Measurements from ENCODE around the gene SIPA1L3.

DNA sequence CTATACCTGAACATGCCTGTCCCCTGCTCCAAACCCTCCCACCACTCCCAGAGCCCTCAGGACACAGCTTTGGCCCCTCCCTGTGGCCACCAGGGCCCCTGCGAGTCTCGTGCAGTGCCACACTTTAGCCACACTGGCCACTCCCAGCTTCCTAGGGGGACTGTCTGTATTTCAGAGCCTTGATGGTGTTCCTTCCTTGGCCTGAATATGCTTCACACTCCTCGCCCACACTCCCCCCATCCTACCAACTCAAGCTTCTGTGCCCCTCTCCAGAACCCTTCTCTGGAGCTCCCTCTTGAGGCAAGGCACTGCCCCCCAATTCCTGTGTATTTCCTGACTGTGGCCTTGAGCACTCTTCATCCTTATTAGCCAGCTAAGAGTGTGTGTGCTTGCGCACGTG is 236.8 kb downstream of the SIPA1L3 start:
- no peak for TF ChIP-seq EZH2 (IDR thresholded peaks at IDR 0.05; ENCODE audit: borderline replicate concordance, low read length)
- TF ChIP-seq CTCF (conservative IDR thresholded peaks at IDR 0.05 in 1 of 2, IDR thresholded peaks at IDR 0.05 in 1 of 2; ENCODE audit: extremely low read depth in 1 of 2, insufficient read depth in 1 of 2, low read depth in 1 of 2, low read length in 2 of 2): peak; percentile 4 to 20

Data from mammary epithelial cell (primary cell).